IMR-90 (cell line): ENCODE measurements around the gene TPD52L2. TPM values are rescaled to one million over a fixed set of nuclear protein-coding genes. Genes with fewer than 3 reads are reported as not detected.

Experiments
- ATAC-seq: fragments of 200-7000 bp; cut with Tn5 transposase; 2 replicates; pipeline ENCODE4 v1.9.1; 2020; ENCODE audit warnings: low read depth, mild to moderate bottlenecking, moderate library complexity
- BruUV-seq: library from RNA; stranded (reverse); fragments of 400-500 nt; replicated peaks from 2 replicates; lab custom pipeline; 2021; lab: Mats Ljungman, UMichigan
- CTCF ChIA-PET: fragments of 300-600 bp; formaldehyde crosslinking; extraction: SDS; loops from one replicate; lab custom pipeline; 2021; ENCODE audit warnings: antibody characterized with exemption; lab: Yijun Ruan, JAX
- POLR2A ChIA-PET: fragments of 300-600 bp; sonication (Branson Sonifier 250); formaldehyde crosslinking; loops from one replicate; lab custom pipeline; 2022; ENCODE audit warnings: antibody characterized with exemption; ENCODE audit not compliant: unreplicated experiment; lab: Charles Lee
- DNase-seq: peaks from one replicate; pipeline ENCODE4 v3.0.0; 2013
- H2AFZ ChIP-seq: replicated peaks from 2 replicates; pipeline ENCODE3; 2013; ENCODE audit warnings: low read length, mild to moderate bottlenecking; ENCODE audit not compliant: poor library complexity
- H2AK5ac ChIP-seq: 2 replicates; pipeline ENCODE4 v1.6.1; 2013; ENCODE audit warnings: low read depth, low read length, inconsistent platforms
- H2AK9ac ChIP-seq: replicated peaks from 2 replicates; pipeline ENCODE3; 2013; ENCODE audit warnings: mild to moderate bottlenecking, low read depth, low read length, moderate library complexity; ENCODE audit not compliant: poor library complexity
- H2BK120ac ChIP-seq: 2 replicates; pipeline ENCODE4 v1.6.1; 2013; ENCODE audit warnings: low read depth, low read length, inconsistent platforms
- H2BK15ac ChIP-seq: 3 replicates; pipeline ENCODE4 v1.6.1; 2013; ENCODE audit warnings: low read depth, low read length, inconsistent platforms
- H2BK20ac ChIP-seq: 2 replicates; pipeline ENCODE4 v1.6.1; 2013; ENCODE audit warnings: low read depth, mild to moderate bottlenecking, inconsistent platforms, low read length, moderate library complexity
- H2BK5ac ChIP-seq: 2 replicates; pipeline ENCODE4 v1.6.1; 2013; ENCODE audit warnings: mild to moderate bottlenecking, low read depth, low read length, inconsistent platforms; ENCODE audit not compliant: poor library complexity, severe bottlenecking
- H3K14ac ChIP-seq: replicated peaks from 2 replicates; pipeline ENCODE4 v1.6.1; 2013; ENCODE audit warnings: low read depth, low read length, inconsistent platforms
- H3K18ac ChIP-seq: 2 replicates; pipeline ENCODE4 v1.6.1; 2013; ENCODE audit warnings: low read depth, low read length, control low read depth
- H3K23ac ChIP-seq: 2 replicates; pipeline ENCODE4 v1.6.1; 2013; ENCODE audit warnings: low read depth, low read length, inconsistent platforms
- H3K27ac ChIP-seq: 2 replicates; pipeline ENCODE4 v1.5.1; 2013; ENCODE audit warnings: mild to moderate bottlenecking, control low read depth, low read length; ENCODE audit not compliant: insufficient read depth
- H3K27me3 ChIP-seq: 2 replicates; pipeline ENCODE4 v1.6.1; 2013; ENCODE audit warnings: low read length; ENCODE audit not compliant: control insufficient read depth, insufficient read depth
- H3K36me3 ChIP-seq: 2 replicates; pipeline ENCODE4 v1.6.1; 2013; ENCODE audit warnings: low read length, mixed read lengths; ENCODE audit not compliant: control insufficient read depth, insufficient read depth
- H3K4ac ChIP-seq: 2 replicates; pipeline ENCODE4 v1.6.1; 2013; ENCODE audit warnings: low read depth, low read length, inconsistent platforms
- H3K4me1 ChIP-seq: 2 replicates; pipeline ENCODE4 v1.6.1; 2013; ENCODE audit warnings: low read length, mixed read lengths; ENCODE audit not compliant: control insufficient read depth, insufficient read depth
- H3K4me2 ChIP-seq: 2 replicates; pipeline ENCODE4 v1.6.1; 2013; ENCODE audit warnings: low read depth, mild to moderate bottlenecking, control low read depth, low read length, moderate library complexity
- H3K4me3 ChIP-seq: 2 replicates; pipeline ENCODE4 v1.5.1; 2013; ENCODE audit warnings: low read depth, mild to moderate bottlenecking, control low read depth, low read length, moderate library complexity; ENCODE audit not compliant: insufficient read depth
- H3K56ac ChIP-seq: 2 replicates; pipeline ENCODE4 v1.6.1; 2013; ENCODE audit warnings: low read length, inconsistent platforms; ENCODE audit not compliant: insufficient read depth; ENCODE audit errors: extremely low read depth
- H3K79me1 ChIP-seq, 2 experiments: 2 replicates each; pipeline ENCODE4 v1.6.1; 2013; ENCODE audit warnings: low read length in 2 of 2, inconsistent platforms in 1 of 2, low read depth in 1 of 2
- H3K9ac ChIP-seq: 2 replicates; pipeline ENCODE4 v1.6.1; 2013; ENCODE audit warnings: low read depth, low read length, control low read depth
- H3K9me1 ChIP-seq: 2 replicates; pipeline ENCODE4 v1.6.1; 2013; ENCODE audit warnings: low read length, inconsistent platforms; ENCODE audit not compliant: insufficient read depth
- H3K9me3 ChIP-seq: 2 replicates; pipeline ENCODE4 v1.6.1; 2013; ENCODE audit warnings: low read length; ENCODE audit not compliant: control insufficient read depth, insufficient read depth
- H4K20me1 ChIP-seq: 2 replicates; pipeline ENCODE4 v1.6.1; 2013; ENCODE audit warnings: low read length, inconsistent platforms; ENCODE audit not compliant: insufficient read depth
- H4K5ac ChIP-seq: 2 replicates; pipeline ENCODE4 v1.6.1; 2013; ENCODE audit warnings: mild to moderate bottlenecking, low read depth, low read length, control low read depth
- H4K8ac ChIP-seq, 2 experiments: 2 replicates each; pipeline ENCODE4 v1.6.1; 2013; ENCODE audit warnings: low read depth in 2 of 2, low read length in 2 of 2, control low read depth in 1 of 2, inconsistent platforms in 1 of 2
- H4K91ac ChIP-seq: 2 replicates; pipeline ENCODE4 v1.6.1; 2013; ENCODE audit warnings: low read depth, low read length, inconsistent platforms; ENCODE audit not compliant: insufficient read depth
- CEBPB ChIP-seq: IDR thresholded peaks from 2 replicates; pipeline ENCODE4 v1.6.1; 2012; ENCODE audit warnings: low read depth, low read length, improper control_type of control experiment
- MAZ ChIP-seq: IDR thresholded peaks from 2 replicates; pipeline ENCODE4 v1.6.1; 2012; ENCODE audit warnings: low read depth, mild to moderate bottlenecking, low read length, improper control_type of control experiment, moderate library complexity, borderline replicate concordance
- NFE2L2 ChIP-seq: fragments of 150-350 bp; IDR thresholded peaks from 2 replicates; pipeline ENCODE4 v1.6.1; 2016; ENCODE audit warnings: low read depth, mild to moderate bottlenecking, low read length
- RFX5 ChIP-seq: IDR thresholded peaks from 2 replicates; pipeline ENCODE4 v1.8.0; 2012; ENCODE audit warnings: low read depth, mild to moderate bottlenecking, low read length, moderate library complexity
- WGBS, 2 experiments: methylation state at CpG; one replicate each; pipeline versions ENCODE4 v1.1.5 to v1.1.7; 2013; ENCODE audit warnings: missing lambda C conversion rate in 2 of 2; ENCODE audit not compliant: insufficient read length in 1 of 2; ENCODE audit errors: extremely low coverage in 2 of 2; 5-methylcytosine and 5-hydroxymethylcytosine counted together
- dilution Hi-C: fragments of 300-500 bp; cut with HindIII; formaldehyde crosslinking; loops from one replicate; pipeline ENCODE4 v1.14.3; 2018; ENCODE audit warnings: low sequenced_read_pairs; ENCODE audit not compliant: unreplicated experiment
- in situ Hi-C: fragments of 300-500 bp; cut with MboI; formaldehyde crosslinking; loops from 3 replicates; pipeline ENCODE4 v1.14.3; 2019; ENCODE audit warnings: low sequenced_read_pairs, inconsistent platforms, mixed read lengths
- intact Hi-C: fragments of 100-400 bp; cut with micrococcal nuclease; formaldehyde crosslinking; loops from 2 replicates; pipeline ENCODE4 v1.10.0; 2022
- polyA plus RNA-seq, 3 experiments: library from polyadenylated mRNA; depleted of rRNA; stranded (reverse); fragments of >200 nt; gene quantifications; 2 replicates each; pipeline ENCODE4 v1.2.3, GENCODE V29; 2012; ENCODE audit warnings: low replicate concordance in 1 of 3
- total RNA-seq: library from RNA; depleted of rRNA; stranded (reverse); fragments of >200 nt; gene quantifications from 2 replicates; pipeline ENCODE4 v1.2.3, GENCODE V29; 2012
- TF ChIP-seq, protein P1 (sequence below): fragments of 150-350 bp; IDR thresholded peaks from 2 replicates; pipeline ENCODE4 v1.6.1; 2017; ENCODE audit warnings: mild to moderate bottlenecking, antibody characterized with exemption, low read length, low read depth

Gene TPD52L2
- total and polyA plus RNA-seq, 2 of the 4 experiments (the other 2 are of a cell fraction): 113 to 189 TPM

DNA sequence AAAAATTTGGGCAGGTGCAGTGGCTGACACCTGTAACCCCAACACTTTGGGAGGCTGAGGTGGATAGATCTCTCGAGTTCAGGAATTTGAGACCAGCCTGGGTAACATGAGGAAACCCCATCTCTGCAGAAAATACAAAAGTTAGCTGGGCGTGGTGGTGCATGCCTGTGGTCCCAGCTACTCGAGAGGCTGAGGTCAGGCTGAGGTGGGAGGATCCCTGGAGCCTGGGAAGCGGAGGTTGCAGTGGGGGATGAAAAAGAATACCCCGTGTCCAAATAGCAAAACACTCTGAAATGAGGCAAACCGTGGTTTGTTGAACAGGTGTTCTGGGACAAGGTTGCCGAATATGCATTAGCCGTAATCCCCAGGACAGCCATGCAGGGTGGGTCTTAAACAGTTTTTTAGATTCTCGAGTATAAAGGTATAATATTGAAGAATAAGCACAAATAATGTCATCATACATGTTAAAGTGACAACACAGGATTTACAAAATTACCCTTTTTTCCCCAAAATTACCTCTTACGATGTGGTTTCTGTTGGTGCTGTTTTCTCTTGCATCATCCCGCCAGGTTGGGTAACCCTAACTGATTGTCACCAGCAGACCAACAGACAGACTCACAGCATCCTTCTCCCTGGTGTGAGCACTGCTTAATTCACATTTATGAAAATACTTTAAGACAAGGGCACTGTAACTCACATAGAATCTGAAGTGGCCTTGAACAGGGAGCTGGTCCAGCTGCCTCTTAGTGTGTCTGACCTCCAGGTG lies 38.9 kb downstream of the TPD52L2 start:
- Histone ChIP-seq H3K4me2 (no peak overlapping the region), H3K9me3 (no peaks in the 10 kb centered on the region), H2BK15ac (no peak overlapping the region), H4K8ac (no peak overlapping the region), H2AK5ac (no peak overlapping the region), H2AFZ (no peak overlapping the region), H4K91ac (no peak overlapping the region), H3K4ac (no peak overlapping the region), H2BK5ac (no peak overlapping the region), H2BK20ac (no peak overlapping the region), H3K4me3 (no peak overlapping the region), H3K79me1 (peaks cover 0 to 72% of the 10 kb centered on the region in 2 experiments; a peak in 3 of 4 replicates), H3K23ac (no peak overlapping the region; the same call in 1 of the 2 replicates), H3K9ac (no peak overlapping the region), H3K36me3 (peaks cover 6% of the 10 kb centered on the region), H3K18ac (no peak overlapping the region), H3K4me1 (0 out of 2 replicates have a peak, but pooled peaks cover 3% of the 10 kb centered on the region), H3K56ac (no peak overlapping the region), H4K5ac (no peak overlapping the region), H3K27me3 (no peaks in the 10 kb centered on the region), H3K9me1 (peaks cover 16% of the 10 kb centered on the region), H2BK120ac (no peak overlapping the region), H3K27ac (no peak overlapping the region), H2AK9ac (no peak overlapping the region), H4K20me1 (peaks cover 89% of the 10 kb centered on the region), H3K14ac (no peak overlapping the region)
- in situ Hi-C loops (no loop called here), intact Hi-C loops (no loop called here), dilution Hi-C loops (no loop called here)
- no TSS peak for BruUV-seq
- no peak for DNase-seq
- CTCF ChIA-PET: no interaction called here
- TF ChIP-seq, protein P1, sequence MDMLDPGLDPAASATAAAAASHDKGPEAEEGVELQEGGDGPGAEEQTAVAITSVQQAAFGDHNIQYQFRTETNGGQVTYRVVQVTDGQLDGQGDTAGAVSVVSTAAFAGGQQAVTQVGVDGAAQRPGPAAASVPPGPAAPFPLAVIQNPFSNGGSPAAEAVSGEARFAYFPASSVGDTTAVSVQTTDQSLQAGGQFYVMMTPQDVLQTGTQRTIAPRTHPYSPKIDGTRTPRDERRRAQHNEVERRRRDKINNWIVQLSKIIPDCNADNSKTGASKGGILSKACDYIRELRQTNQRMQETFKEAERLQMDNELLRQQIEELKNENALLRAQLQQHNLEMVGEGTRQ: no peak
- TF ChIP-seq RFX5 (no peak), CEBPB (peak; percentile 19; the same call in 1 of the 2 replicates), MAZ (no peak), NFE2L2 (no peak)
- 92% methylated on average over 4 of the region's 11 CpGs; no CpG with 5 or more reads in 1 of the 2 experiments for WGBS, 2 experiments
- ATAC-seq: no peak
- POLR2A ChIA-PET: no interaction called here
